ENCODE data around the gene TESK1.
A peak's percentile ranks its signal among the peaks of the same experiment; 100 is the strongest.

DNA sequence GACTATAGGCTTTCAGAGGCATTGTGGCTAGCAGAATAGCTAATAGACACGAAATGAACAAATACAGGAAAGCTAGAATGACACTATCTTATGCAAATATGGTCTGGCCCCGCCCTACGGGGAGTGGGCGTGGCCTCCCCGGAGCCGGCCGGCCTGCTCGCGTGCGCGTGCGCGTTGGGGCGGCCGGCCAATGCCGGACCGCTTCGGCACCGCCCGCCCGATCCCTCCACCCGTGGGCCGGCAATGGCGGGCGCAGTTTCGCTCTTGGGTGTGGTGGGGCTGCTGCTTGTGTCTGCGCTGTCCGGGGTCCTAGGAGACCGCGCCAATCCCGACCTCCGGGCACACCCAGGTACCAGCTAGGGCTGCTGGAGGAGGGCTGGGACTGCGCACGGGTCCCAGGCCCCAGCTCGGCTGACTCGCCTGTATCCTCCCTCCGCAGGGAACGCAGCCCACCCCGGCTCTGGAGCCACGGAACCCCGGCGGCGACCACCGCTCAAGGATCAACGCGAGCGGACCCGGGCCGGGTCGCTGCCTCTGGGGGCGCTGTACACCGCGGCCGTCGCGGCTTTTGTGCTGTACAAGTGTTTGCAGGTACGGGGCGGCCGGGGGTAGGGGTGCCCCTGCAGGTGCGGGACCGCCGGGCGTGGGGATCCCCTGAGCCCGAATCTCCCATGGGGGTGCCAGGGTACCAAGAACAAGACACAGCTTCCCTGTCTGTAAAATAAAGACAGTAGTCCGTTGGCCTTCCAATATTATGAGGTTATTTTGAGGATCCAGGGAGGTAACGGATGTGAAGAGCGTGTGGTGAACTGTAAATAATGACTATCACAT is 53.3 kb downstream of the TESK1 start, which contains the start of gene CCDC107:
- TF ChIP-seq, protein P1, sequence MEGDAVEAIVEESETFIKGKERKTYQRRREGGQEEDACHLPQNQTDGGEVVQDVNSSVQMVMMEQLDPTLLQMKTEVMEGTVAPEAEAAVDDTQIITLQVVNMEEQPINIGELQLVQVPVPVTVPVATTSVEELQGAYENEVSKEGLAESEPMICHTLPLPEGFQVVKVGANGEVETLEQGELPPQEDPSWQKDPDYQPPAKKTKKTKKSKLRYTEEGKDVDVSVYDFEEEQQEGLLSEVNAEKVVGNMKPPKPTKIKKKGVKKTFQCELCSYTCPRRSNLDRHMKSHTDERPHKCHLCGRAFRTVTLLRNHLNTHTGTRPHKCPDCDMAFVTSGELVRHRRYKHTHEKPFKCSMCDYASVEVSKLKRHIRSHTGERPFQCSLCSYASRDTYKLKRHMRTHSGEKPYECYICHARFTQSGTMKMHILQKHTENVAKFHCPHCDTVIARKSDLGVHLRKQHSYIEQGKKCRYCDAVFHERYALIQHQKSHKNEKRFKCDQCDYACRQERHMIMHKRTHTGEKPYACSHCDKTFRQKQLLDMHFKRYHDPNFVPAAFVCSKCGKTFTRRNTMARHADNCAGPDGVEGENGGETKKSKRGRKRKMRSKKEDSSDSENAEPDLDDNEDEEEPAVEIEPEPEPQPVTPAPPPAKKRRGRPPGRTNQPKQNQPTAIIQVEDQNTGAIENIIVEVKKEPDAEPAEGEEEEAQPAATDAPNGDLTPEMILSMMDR (IDR thresholded peaks at IDR 0.05; ENCODE audit: low read depth, low read length), result peak; percentile 56
- peak; percentile 61 for TF ChIP-seq POLR2A (IDR thresholded peaks at IDR 0.05; ENCODE audit: extremely low read depth, insufficient read length)
- TF ChIP-seq MYC (IDR thresholded peaks at IDR 0.05; ENCODE audit: low read depth, low read length), result no peak
- TF ChIP-seq MAX (IDR thresholded peaks at IDR 0.05; ENCODE audit: low read depth, low read length), result no peak; the same call in 1 of the 2 replicates
